LHCN-M2 (cell line): ENCODE data around the gene ARID3A. TPM values are rescaled to one million over a fixed set of nuclear protein-coding genes. Genes with fewer than 3 reads are reported as not detected.
"Not testable (repeated sequence)": the region's sequence is repeated elsewhere in the genome, so short reads cannot be mapped to it uniquely, and the experiment has no call there.

Experiments
- DNase-seq: peaks from one replicate; pipeline ENCODE4 v3.0.0-alpha.2; 2012; ENCODE audit warnings: low read depth
- total RNA-seq: library from RNA; depleted of rRNA; stranded (reverse); fragments of >200 nt; gene quantifications from 2 replicates; pipeline ENCODE4 v1.2.3, GENCODE V29; 2014

Gene ARID3A
- total RNA-seq, 1 experiment from 2014 or later: 3.4 TPM

- no peak for DNase-seq
Measured at GRCh38 chr19:945401-946252, 19.8 kb downstream of the ARID3A start.

- DNase-seq: no peak
Measured at GRCh38 chr19:947090-947706, 21.4 kb downstream of the ARID3A start.

- no peak for DNase-seq
Measured at GRCh38 chr19:947707-948539, 22.1 kb downstream of the ARID3A start.

DNA sequence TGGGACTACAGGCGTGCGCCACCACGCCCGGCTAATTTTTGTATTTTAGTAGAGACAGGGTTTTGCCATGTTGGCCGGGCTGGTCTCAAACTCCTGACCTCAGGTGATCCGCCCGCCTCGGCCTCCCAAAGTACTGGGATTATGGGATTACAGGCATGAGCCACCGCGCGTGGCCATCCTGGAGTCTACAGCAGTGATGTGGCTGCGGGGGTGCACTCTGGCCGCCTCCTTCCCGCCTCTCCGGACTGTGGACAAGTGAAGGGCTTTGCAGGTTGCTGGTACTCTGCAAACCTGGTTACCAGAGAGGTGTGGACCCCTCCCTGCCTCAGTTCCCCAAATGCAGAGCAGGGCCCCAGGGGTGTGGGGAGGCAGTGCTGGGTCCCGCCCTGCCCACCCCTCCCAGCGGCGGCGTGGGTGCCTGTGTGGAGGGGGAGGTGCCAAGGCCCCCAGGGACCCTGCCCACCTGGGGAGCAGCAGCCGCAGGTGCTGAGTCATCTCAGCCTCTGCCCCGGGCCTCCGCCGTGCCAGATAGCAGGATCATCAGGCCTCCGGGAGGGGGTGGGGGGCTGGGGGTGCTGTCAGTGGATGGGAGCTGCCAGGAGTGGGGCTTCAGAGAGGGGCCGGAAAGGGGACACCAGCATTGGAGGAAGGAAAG, 23.1 kb downstream of the ARID3A start:
- no peak for DNase-seq

- no peak for DNase-seq
Measured at GRCh38 chr19:950352-951066, 24.7 kb downstream of the ARID3A start.

DNA sequence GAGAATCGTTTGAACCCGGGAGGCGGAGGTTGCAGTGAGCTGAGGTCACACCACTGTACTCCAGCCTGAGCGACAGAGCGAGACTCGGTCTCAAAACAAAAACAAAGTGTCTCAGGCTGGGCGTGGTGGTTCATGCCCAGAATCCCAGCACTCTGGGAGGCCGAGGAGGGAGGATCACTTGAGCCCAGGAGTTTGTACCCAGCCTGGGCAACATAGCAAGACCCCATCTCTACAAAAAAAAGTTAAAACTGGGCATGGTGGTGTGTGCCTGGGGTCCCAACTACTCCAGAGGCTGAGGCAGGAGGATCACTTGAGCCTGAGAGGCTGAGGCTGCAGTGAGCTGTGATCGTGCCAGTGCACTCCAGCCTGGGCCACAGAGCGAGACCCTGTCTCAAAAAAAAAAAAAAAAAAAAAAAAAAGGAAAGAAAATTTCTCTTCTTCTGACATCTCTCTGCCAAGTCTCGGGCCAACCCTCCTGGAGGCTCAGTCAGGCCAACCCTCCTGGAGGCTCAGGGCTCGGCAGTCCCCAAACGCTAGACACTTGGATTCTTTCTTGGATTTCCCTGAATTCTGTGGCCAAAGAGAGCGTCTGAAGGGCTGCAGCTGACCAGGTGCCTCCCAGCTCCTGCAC, 26.3 kb downstream of the ARID3A start:
- DNase-seq: no peak

DNA sequence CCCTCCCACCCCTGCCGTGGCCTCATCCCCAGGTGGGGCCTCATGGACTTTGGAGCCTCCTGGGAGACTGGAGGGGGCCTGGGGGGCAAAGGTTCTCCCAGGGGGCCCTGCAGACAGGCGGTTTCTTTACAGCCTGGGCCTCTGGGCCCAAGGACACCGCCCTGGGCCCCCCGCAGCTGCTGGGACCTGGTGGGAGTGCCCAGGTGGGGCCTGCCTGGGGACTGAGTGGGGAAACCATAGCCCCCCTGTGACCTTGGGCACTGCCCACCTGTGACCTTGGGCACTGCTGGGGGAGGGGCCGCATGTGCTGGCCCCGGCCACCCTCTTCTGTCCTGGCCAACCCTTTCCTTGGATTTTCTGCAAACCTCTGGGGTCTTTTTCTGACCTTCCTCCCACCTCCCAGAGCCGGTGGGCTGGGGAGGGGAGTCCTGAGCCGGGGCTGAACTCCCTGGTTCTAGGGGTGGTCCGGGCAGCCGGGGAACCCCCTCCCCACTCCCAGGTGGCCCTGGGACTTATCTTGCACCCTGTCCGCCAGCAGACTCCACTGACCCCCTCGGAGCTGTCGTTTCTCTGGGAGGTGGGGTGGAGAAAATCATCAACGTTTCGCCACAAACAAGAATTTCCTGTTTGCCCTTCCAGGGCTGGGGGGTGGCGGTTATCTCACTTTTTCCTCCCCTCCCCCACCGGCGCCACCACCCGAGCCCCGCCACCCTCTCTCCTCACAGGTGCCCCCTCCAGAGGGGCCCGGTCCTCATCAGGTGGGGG, 27.0 kb downstream of the ARID3A start:
- DNase-seq: no peak

DNA sequence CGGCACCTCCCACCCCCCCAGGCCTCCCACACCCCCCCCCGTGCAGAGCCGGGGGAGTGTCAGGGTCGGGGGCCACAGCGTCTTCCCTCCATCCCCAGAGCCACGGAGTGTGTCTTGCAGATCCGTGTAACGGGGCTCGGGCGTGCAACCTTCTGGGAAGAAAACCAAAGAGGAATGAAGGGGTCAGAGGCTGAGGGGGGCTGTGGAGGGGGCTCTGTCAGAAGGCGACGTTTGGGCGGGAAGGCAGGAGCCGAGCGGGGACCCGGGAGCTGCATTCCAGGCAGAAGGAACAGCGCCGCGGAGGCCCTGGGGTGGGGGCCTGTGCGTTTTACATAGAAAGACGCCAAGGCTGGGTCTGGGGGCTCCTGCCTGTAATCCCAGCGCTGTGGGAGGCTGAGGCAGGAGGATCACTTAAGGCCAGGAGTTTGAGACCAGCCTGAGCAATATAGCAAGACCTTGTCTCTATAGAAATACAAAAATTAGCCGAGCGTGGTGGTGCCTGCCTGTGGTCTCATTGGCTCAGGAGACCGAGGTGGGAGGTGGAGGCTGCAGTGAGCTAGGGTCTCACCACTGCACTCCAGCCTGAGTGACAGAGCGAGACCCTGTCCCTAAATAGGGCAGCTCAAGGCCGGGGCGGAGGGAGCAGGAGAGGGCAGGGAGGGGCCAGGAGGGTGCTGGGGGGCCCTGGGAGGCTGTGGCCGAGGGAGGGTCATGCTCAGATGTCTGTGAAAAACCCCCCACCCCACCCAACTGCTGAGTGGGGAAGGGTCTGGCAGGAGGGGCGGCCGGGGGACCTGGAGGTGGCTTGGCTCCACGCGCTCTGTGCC, 27.8 kb downstream of the ARID3A start:
- no peak for DNase-seq

GRCh38 chr19:954272-954671, 28.4 kb downstream of the ARID3A start:
- no peak for DNase-seq

GRCh38 chr19:954672-955494, 29.0 kb downstream of the ARID3A start:
- no peak for DNase-seq

DNA sequence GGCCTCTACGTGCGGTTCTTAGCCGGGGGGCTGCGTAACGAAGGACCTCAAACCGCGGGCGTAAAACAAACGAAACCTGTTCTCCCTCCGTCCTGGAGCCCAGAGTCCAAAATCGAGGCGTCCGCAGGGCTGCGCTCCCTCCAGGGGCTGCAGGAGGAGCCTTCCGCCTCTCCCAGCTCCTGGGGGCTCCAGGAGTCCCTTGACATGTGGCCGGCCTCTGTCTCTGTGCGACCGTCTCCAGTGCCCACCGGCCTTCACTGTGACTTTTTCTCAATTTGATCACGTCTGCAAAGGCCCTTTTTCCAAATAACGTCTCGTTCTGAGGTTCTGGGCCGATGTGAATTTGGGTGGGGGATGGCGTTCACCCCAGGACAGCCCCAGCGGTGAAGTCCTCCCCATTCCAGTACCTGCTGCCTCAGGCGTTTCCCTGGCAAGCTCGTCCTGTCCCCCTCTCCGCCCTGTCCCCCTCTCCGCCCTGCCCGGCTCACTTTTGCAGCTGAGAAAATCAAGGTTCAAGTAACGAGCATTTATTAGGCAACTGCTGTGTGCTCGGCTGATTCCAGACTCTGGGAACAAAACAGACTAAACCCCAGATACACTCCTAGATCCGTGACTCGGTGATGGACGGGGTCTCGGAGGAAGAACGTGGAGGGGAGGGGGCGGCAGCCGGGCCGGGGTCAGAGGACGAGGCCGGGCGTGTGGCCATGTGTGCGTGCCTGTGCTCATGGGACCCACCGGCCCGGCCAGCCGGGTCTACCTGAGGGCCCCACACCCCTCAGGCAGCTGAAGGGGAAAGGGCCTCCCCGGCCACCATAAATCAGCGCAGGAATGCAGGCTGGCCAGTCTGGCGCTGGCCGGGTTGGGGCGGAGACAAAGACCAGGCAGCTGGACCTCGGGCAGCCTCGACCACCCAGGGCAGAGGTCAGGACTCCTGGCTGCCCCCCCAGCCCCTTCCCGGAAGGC, 30.2 kb downstream of the ARID3A start:
- DNase-seq: no peak

DNA sequence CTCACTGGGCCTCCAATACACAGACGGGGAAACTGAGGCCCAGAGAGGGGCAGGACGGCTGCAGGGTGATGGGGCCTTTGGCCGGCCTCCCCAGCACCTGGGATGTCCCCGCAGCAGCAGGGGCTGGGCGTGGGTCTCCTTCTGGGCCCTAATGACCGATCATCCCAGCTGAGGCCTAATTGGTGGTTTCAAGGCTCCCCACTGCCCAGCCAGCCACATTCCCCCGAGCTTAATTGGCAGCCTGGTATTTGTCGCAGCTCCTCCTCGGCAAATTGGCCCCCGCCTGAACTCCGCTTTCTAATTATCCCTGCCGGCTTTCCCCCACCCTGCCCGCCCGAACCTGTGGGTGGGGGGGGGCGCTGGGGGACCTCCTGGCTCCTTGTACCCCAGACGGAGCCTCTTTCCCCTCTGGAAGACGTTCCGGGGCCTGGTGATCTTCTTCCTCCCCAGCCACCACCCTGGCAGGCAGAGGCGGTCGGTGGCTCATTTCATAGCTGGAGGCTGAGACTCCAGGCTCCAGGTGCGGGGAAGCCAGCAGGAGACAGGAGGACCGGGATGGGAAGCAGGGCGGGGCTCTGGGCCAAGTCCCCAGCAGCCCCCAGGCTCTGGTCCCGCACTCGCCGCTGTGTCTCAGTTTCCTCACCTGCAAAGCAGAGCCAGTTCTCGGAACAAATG, 31.1 kb downstream of the ARID3A start:
- DNase-seq: no peak

GRCh38 chr19:957578-957977, 31.7 kb downstream of the ARID3A start:
- DNase-seq: not testable (repeated sequence)

GRCh38 chr19:958967-959855, 33.4 kb downstream of the ARID3A start:
- no peak for DNase-seq

GRCh38 chr19:960020-960419, 34.2 kb downstream of the ARID3A start:
- no peak for DNase-seq
